ENCODE measurements around the gene CHML.

DNA sequence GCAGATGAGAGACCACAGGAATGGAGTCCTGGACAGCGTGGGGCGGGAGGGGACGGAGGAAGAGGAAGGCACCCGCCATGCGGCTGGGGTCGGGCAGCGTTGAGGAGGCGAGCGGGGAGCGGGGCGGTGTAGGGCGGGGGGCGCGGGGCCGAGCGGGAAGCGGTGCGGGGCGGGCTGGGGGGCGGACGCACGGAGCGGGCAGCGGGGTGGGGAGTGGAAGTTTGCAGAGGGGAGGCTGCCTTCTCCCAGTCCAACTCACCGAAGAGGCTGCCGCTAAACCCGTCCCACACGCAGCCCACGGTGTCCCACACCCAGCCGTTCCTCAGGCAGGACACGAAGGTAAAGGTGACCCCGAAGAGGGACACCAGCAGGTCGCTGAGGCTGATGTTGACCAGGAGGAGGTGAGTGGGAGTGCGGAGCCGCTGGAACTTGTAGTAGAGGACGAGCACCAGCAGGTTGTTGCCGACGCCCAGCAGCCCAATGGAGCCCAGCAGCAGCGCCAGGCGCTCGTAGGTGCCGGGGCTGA lies 483 bp downstream of the CHML start:
- TF ChIP-seq ZBTB7A (IDR thresholded peaks at IDR 0.05; ENCODE audit: low read depth) (no peak; the same call in 1 of the 2 replicates), CREB1 (IDR thresholded peaks at IDR 0.05; ENCODE audit: low read depth) (no peak), FOXM1 (IDR thresholded peaks at IDR 0.05; ENCODE audit: borderline replicate concordance, low read depth) (no peak)
- TF ChIP-seq, protein P1, sequence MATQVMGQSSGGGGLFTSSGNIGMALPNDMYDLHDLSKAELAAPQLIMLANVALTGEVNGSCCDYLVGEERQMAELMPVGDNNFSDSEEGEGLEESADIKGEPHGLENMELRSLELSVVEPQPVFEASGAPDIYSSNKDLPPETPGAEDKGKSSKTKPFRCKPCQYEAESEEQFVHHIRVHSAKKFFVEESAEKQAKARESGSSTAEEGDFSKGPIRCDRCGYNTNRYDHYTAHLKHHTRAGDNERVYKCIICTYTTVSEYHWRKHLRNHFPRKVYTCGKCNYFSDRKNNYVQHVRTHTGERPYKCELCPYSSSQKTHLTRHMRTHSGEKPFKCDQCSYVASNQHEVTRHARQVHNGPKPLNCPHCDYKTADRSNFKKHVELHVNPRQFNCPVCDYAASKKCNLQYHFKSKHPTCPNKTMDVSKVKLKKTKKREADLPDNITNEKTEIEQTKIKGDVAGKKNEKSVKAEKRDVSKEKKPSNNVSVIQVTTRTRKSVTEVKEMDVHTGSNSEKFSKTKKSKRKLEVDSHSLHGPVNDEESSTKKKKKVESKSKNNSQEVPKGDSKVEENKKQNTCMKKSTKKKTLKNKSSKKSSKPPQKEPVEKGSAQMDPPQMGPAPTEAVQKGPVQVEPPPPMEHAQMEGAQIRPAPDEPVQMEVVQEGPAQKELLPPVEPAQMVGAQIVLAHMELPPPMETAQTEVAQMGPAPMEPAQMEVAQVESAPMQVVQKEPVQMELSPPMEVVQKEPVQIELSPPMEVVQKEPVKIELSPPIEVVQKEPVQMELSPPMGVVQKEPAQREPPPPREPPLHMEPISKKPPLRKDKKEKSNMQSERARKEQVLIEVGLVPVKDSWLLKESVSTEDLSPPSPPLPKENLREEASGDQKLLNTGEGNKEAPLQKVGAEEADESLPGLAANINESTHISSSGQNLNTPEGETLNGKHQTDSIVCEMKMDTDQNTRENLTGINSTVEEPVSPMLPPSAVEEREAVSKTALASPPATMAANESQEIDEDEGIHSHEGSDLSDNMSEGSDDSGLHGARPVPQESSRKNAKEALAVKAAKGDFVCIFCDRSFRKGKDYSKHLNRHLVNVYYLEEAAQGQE (IDR thresholded peaks at IDR 0.05; ENCODE audit: low read depth) = no peak

All from Ishikawa (cell line).